ENCODE results near the gene MFAP3L.
"Not testable (repeated sequence)": the region's sequence is repeated elsewhere in the genome, so short reads cannot be mapped to it uniquely, and the experiment has no call there.

The MFAP3L gene

GRCh38 chr4:169943601-169944000 lies 82.6 kb downstream of the MFAP3L start:
- DNase-seq = not testable (repeated sequence)

- no peak for DNase-seq
Measured at GRCh38 chr4:169941141-169941540, 85.1 kb downstream of the MFAP3L start.

GRCh38 chr4:169940460-169940859 lies 85.7 kb downstream of the MFAP3L start:
- no peak for DNase-seq

Data from anterior cingulate cortex (tissue), 58 donors.